SU-DHL-6 (cell line): Measurements from ENCODE around the gene OR5B12.

ENCODE experiments used
- H2AFZ ChIP-seq: fragments of 200-600 bp; sonication (generic); 2 replicates; pipeline ENCODE4 v1.6.1; 2014; ENCODE audit warnings: low read depth, mild to moderate bottlenecking, moderate library complexity, mixed read lengths, antibody characterized with exemption, low read length; ENCODE audit not compliant: severe bottlenecking
- H3F3A ChIP-seq: fragments of 200-600 bp; shearing (Covaris generic); 2 replicates; pipeline ENCODE4 v1.6.0; 2016; ENCODE audit warnings: antibody characterized with exemption, mild to moderate bottlenecking; ENCODE audit not compliant: insufficient read depth
- H3K27ac ChIP-seq: fragments of 200-600 bp; sonication (generic); 2 replicates; pipeline ENCODE4 v1.5.1; 2016; ENCODE audit warnings: low read depth, mild to moderate bottlenecking, low read length, moderate library complexity, mixed read lengths
- H3K27me3 ChIP-seq: fragments of 200-600 bp; sonication (generic), shearing (Covaris generic); 2 replicates; pipeline ENCODE4 v1.6.0; 2014; ENCODE audit warnings: mild to moderate bottlenecking, low read length
- H3K36me3 ChIP-seq: fragments of 200-600 bp; sonication (generic); 2 replicates; pipeline ENCODE4 v1.6.1; 2014; ENCODE audit warnings: mild to moderate bottlenecking, low read length, mixed read lengths
- H3K4me2 ChIP-seq: fragments of 300-600, 200-600 bp; shearing (Covaris generic), sonication (generic); 2 replicates; pipeline ENCODE4 v1.6.0; 2014; ENCODE audit warnings: low read length, low read depth, mild to moderate bottlenecking; ENCODE audit not compliant: poor library complexity, severe bottlenecking
- H3K4me3 ChIP-seq: fragments of 200-600 bp; sonication (generic); 2 replicates; pipeline ENCODE4 v1.5.1; 2014; ENCODE audit warnings: antibody characterized with exemption, low read length, mild to moderate bottlenecking, mixed read lengths; ENCODE audit not compliant: insufficient read depth, poor library complexity, severe bottlenecking
- H3K79me2 ChIP-seq: fragments of 200-600 bp; sonication (generic); 2 replicates; pipeline ENCODE4 v1.6.1; 2014; ENCODE audit warnings: mild to moderate bottlenecking, low read length, moderate library complexity; ENCODE audit not compliant: insufficient read depth
- H3K9ac ChIP-seq: fragments of 200-600 bp; sonication (generic); 2 replicates; pipeline ENCODE4 v1.7.0; 2014; ENCODE audit warnings: mild to moderate bottlenecking, low read length
- H3K9me2 ChIP-seq: fragments of 200-600 bp; sonication (generic); replicated peaks from 2 replicates; pipeline ENCODE4 v1.6.1; 2014; ENCODE audit warnings: low read length; ENCODE audit not compliant: insufficient read depth
- H3K9me3 ChIP-seq: fragments of 200-600 bp; sonication (generic); 2 replicates; pipeline ENCODE4 v1.6.1; 2014; ENCODE audit warnings: low read length, mixed read lengths; ENCODE audit not compliant: insufficient read depth
- H4K20me1 ChIP-seq: fragments of 200-600 bp; sonication (generic); 2 replicates; pipeline ENCODE4 v1.6.1; 2014; ENCODE audit warnings: low read depth, mild to moderate bottlenecking, antibody characterized with exemption, low read length, moderate library complexity, mixed read lengths
- EZH2phosphoT487 ChIP-seq: fragments of 200-600 bp; sonication (generic), shearing (Covaris generic); conservative IDR thresholded peaks from 2 replicates; pipeline ENCODE4 v1.6.1; 2018; ENCODE audit warnings: mild to moderate bottlenecking, antibody characterized with exemption, low read length, moderate library complexity, mixed read lengths
- TF ChIP-seq, protein P1 (sequence below): fragments of 200-600 bp; sonication (generic); IDR thresholded peaks from one replicate; pipeline ENCODE4 v1.5.1; 2017; ENCODE audit warnings: antibody characterized with exemption, mild to moderate bottlenecking, low read length, moderate library complexity; ENCODE audit not compliant: insufficient read depth, poor library complexity, severe bottlenecking

The OR5B12 gene

DNA sequence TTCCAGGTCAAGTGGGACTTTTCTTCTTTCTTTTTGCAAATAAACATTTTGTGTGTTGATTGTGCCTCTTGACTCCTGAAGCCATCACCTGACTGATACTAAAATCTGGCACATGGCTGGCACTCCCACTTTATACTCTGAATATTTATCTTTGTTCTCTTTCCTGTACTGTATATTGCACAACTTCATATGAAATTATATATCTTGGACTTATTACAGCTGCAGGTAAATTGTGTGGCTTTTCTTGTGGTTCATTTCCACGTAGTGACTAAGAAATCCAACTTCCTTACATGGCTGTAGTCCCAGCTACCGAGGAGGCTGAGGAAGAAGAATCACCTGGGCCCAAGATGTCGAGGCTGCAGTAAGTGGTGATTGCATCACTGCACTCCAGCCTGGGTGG, 23.7 kb upstream of the OR5B12 start:
- TF ChIP-seq EZH2phosphoT487: no peak
- TF ChIP-seq, protein P1, sequence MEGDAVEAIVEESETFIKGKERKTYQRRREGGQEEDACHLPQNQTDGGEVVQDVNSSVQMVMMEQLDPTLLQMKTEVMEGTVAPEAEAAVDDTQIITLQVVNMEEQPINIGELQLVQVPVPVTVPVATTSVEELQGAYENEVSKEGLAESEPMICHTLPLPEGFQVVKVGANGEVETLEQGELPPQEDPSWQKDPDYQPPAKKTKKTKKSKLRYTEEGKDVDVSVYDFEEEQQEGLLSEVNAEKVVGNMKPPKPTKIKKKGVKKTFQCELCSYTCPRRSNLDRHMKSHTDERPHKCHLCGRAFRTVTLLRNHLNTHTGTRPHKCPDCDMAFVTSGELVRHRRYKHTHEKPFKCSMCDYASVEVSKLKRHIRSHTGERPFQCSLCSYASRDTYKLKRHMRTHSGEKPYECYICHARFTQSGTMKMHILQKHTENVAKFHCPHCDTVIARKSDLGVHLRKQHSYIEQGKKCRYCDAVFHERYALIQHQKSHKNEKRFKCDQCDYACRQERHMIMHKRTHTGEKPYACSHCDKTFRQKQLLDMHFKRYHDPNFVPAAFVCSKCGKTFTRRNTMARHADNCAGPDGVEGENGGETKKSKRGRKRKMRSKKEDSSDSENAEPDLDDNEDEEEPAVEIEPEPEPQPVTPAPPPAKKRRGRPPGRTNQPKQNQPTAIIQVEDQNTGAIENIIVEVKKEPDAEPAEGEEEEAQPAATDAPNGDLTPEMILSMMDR: no peak
- Histone ChIP-seq H3K79me2 (no peaks in the 10 kb centered on the region), H3K27ac (no peak overlapping the region), H3K9me2 (no peaks in the 10 kb centered on the region), H3F3A (no peaks in the 10 kb centered on the region), H2AFZ (no peak overlapping the region), H3K9me3 (no peaks in the 10 kb centered on the region), H4K20me1 (no peaks in the 10 kb centered on the region), H3K36me3 (no peaks in the 10 kb centered on the region), H3K27me3 (no peaks in the 10 kb centered on the region), H3K9ac (no peak overlapping the region), H3K4me3 (no peak overlapping the region), H3K4me2 (no peak overlapping the region)

DNA sequence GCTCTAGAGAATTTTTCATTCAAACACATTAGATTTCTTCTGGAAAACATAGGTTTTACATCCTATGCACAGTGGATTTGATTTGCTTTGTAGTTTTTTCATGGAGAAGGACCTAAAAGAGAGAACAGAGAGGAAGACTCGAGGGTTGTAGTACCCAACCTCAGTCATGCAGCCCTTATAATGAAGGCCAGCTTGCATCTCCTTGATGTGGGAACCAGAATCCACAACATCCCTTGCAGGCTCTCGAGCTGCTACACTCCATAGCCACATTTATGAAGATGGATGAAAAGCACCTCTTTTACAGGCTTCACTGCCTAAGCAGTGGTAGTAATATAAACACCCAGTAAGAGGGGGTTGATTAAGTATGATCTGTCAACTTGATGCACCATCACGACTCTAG, 9.5 kb upstream of the OR5B12 start:
- Histone ChIP-seq H3F3A (no peaks in the 10 kb centered on the region), H2AFZ (no peak overlapping the region), H3K9me3 (no peaks in the 10 kb centered on the region), H3K4me2 (no peak overlapping the region), H3K4me3 (no peak overlapping the region), H3K9me2 (peaks cover 3% of the 10 kb centered on the region; the same call in 1 of the 2 replicates), H4K20me1 (no peaks in the 10 kb centered on the region), H3K9ac (no peak overlapping the region), H3K27ac (no peak overlapping the region), H3K36me3 (no peaks in the 10 kb centered on the region), H3K79me2 (no peaks in the 10 kb centered on the region), H3K27me3 (no peaks in the 10 kb centered on the region)
- TF ChIP-seq, protein P1: no peak
- no peak for TF ChIP-seq EZH2phosphoT487

DNA sequence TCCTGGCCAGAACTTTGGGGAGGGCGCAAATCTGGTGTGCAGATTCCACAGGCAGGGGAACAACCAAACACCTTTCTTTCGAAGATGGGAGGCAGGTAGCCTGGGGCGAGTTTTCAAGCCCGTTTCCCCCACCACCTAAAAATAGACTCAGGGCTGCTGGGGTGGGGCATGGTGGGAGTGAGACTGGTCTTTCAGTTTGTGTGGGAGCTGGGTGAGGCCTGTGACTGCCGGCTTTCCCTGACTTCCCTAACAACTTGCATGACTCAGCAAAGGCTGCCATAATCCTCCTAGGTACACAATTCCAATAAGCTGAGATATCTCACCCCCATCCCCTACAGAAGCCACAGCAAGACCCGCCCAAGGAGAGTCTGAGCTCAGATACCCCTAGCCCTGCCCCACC, 4.3 kb upstream of the OR5B12 start:
- Histone ChIP-seq H3K27ac (no peak overlapping the region), H3K9ac (no peak overlapping the region), H3K4me3 (no peak overlapping the region), H3K36me3 (no peaks in the 10 kb centered on the region), H3K9me3 (no peaks in the 10 kb centered on the region), H3K4me2 (no peak overlapping the region), H3K79me2 (no peaks in the 10 kb centered on the region), H2AFZ (no peak overlapping the region), H4K20me1 (no peaks in the 10 kb centered on the region), H3F3A (no peaks in the 10 kb centered on the region), H3K9me2 (no peaks in the 10 kb centered on the region; the same call in 1 of the 2 replicates), H3K27me3 (no peaks in the 10 kb centered on the region)
- TF ChIP-seq, protein P1: no peak
